Measurements from ENCODE around the gene GALNTL6. TPM values are rescaled to one million over a fixed set of nuclear protein-coding genes. Genes with fewer than 3 reads are reported as not detected.

GALNTL6 gene
- total RNA-seq, 1 donor from 2014 or later = 0.61 TPM

GRCh38 chr4:172628263-172628662, 815.1 kb downstream of the GALNTL6 start:
- Mint-ChIP-seq H3K4me3 (ENCODE audit: unreplicated experiment) (no peak overlapping the region), H3K27me3 (ENCODE audit: low read depth, unreplicated experiment) (no peaks in the 10 kb centered on the region), H3K9me3 (ENCODE audit: unreplicated experiment) (no peaks in the 10 kb centered on the region), H3K4me1 (ENCODE audit: low read depth, unreplicated experiment) (no peaks in the 10 kb centered on the region), H3K36me3 (ENCODE audit: low read depth, unreplicated experiment) (peaks cover 3% of the 10 kb centered on the region), H3K27ac (ENCODE audit: unreplicated experiment) (no peak overlapping the region)
- DNase-seq (ENCODE audit: low read depth) = no peak
- Histone ChIP-seq H3K27ac (ENCODE audit: low read depth, low read length) (no peak overlapping the region), H4K20me1 (ENCODE audit: insufficient read depth, low read length) (no peaks in the 10 kb centered on the region), H3K9me3 (ENCODE audit: insufficient read depth, low read depth, low read length) (no peaks in the 10 kb centered on the region), H3K9ac (ENCODE audit: low read length) (no peak overlapping the region), H3K79me2 (ENCODE audit: insufficient read depth, low read length) (no peaks in the 10 kb centered on the region), H3K4me2 (ENCODE audit: low read length) (no peak overlapping the region), H3K36me3 (ENCODE audit: insufficient read depth, low read length) (no peaks in the 10 kb centered on the region), H3K4me1 (ENCODE audit: insufficient read depth, low read length) (no peaks in the 10 kb centered on the region), H3K4me3 (ENCODE audit: insufficient read depth, low read depth, low read length) (no peak overlapping the region), H2AFZ (ENCODE audit: low read depth, low read length) (no peak overlapping the region), H3K27me3 (ENCODE audit: insufficient read depth, low read length) (no peaks in the 10 kb centered on the region)
- FAIRE-seq = no peak
- TF ChIP-seq CTCF (IDR thresholded peaks at IDR 0.05; ENCODE audit: insufficient read depth, low read depth, low read length) (no peak), EZH2 (IDR thresholded peaks at IDR 0.05; ENCODE audit: insufficient read depth, low read length) (no peak)

GRCh38 chr4:172630280-172630679, 817.1 kb downstream of the GALNTL6 start:
- Histone ChIP-seq H3K4me1 (ENCODE audit: insufficient read depth, low read length) (no peaks in the 10 kb centered on the region), H4K20me1 (ENCODE audit: insufficient read depth, low read length) (no peaks in the 10 kb centered on the region), H3K36me3 (ENCODE audit: insufficient read depth, low read length) (no peaks in the 10 kb centered on the region), H3K4me2 (ENCODE audit: low read length) (no peak overlapping the region), H3K9ac (ENCODE audit: low read length) (no peak overlapping the region), H3K27me3 (ENCODE audit: insufficient read depth, low read length) (no peaks in the 10 kb centered on the region), H2AFZ (ENCODE audit: low read depth, low read length) (no peak overlapping the region), H3K9me3 (ENCODE audit: insufficient read depth, low read depth, low read length) (no peaks in the 10 kb centered on the region), H3K79me2 (ENCODE audit: insufficient read depth, low read length) (no peaks in the 10 kb centered on the region), H3K4me3 (ENCODE audit: insufficient read depth, low read depth, low read length) (no peak overlapping the region), H3K27ac (ENCODE audit: low read depth, low read length) (no peak overlapping the region)
- H3K36me3 Mint-ChIP-seq (ENCODE audit: low read depth, unreplicated experiment) = peaks cover 3% of the 10 kb centered on the region
- H3K4me1 Mint-ChIP-seq (ENCODE audit: low read depth, unreplicated experiment) = no peaks in the 10 kb centered on the region
- H3K27me3 Mint-ChIP-seq (ENCODE audit: low read depth, unreplicated experiment) = no peaks in the 10 kb centered on the region
- no peak for DNase-seq (ENCODE audit: low read depth)
- FAIRE-seq = no peak
- H3K4me3 Mint-ChIP-seq (ENCODE audit: unreplicated experiment) = no peak overlapping the region
- H3K9me3 Mint-ChIP-seq (ENCODE audit: unreplicated experiment) = no peaks in the 10 kb centered on the region
- TF ChIP-seq EZH2 (IDR thresholded peaks at IDR 0.05; ENCODE audit: insufficient read depth, low read length) (no peak), CTCF (IDR thresholded peaks at IDR 0.05; ENCODE audit: insufficient read depth, low read depth, low read length) (no peak)
- H3K27ac Mint-ChIP-seq (ENCODE audit: unreplicated experiment) = no peak overlapping the region

GRCh38 chr4:172631832-172632231, 818.6 kb downstream of the GALNTL6 start:
- FAIRE-seq (no peak), DNase-seq (ENCODE audit: low read depth) (no peak)
- Mint-ChIP-seq H3K4me3 (ENCODE audit: unreplicated experiment) (no peak overlapping the region), H3K9me3 (ENCODE audit: unreplicated experiment) (no peaks in the 10 kb centered on the region), H3K36me3 (ENCODE audit: low read depth, unreplicated experiment) (no peaks in the 10 kb centered on the region), H3K27ac (ENCODE audit: unreplicated experiment) (no peak overlapping the region), H3K27me3 (ENCODE audit: low read depth, unreplicated experiment) (no peaks in the 10 kb centered on the region), H3K4me1 (ENCODE audit: low read depth, unreplicated experiment) (no peaks in the 10 kb centered on the region)
- no peaks in the 10 kb centered on the region for H3K79me2 ChIP-seq (ENCODE audit: insufficient read depth, low read length)
- no peak overlapping the region for H3K4me3 ChIP-seq (ENCODE audit: insufficient read depth, low read depth, low read length)
- H3K36me3 ChIP-seq (ENCODE audit: insufficient read depth, low read length) = no peaks in the 10 kb centered on the region
- no peak overlapping the region for H3K27ac ChIP-seq (ENCODE audit: low read depth, low read length)
- H3K27me3 ChIP-seq (ENCODE audit: insufficient read depth, low read length) = no peaks in the 10 kb centered on the region
- H4K20me1 ChIP-seq (ENCODE audit: insufficient read depth, low read length) = no peaks in the 10 kb centered on the region
- no peak overlapping the region for H2AFZ ChIP-seq (ENCODE audit: low read depth, low read length)
- H3K4me2 ChIP-seq (ENCODE audit: low read length) = no peak overlapping the region
- H3K9me3 ChIP-seq (ENCODE audit: insufficient read depth, low read depth, low read length) = no peaks in the 10 kb centered on the region
- no peak overlapping the region for H3K9ac ChIP-seq (ENCODE audit: low read length)
- H3K4me1 ChIP-seq (ENCODE audit: insufficient read depth, low read length) = no peaks in the 10 kb centered on the region
- TF ChIP-seq EZH2 (IDR thresholded peaks at IDR 0.05; ENCODE audit: insufficient read depth, low read length) (no peak), CTCF (IDR thresholded peaks at IDR 0.05; ENCODE audit: insufficient read depth, low read depth, low read length) (no peak)
